ENCODE results near the gene SCN5A. TPM values are rescaled to one million over a fixed set of nuclear protein-coding genes. Genes with fewer than 3 reads are reported as not detected.

SCN5A gene
- total RNA-seq, 4 donors from 2014 or later = 0.42 to 1.3 (median 0.77) TPM

- no peak for DNase-seq (ENCODE audit: extremely low spot score)
- H3K4me3 ChIP-seq = no peak overlapping the region
- H3K27me3 ChIP-seq = no peaks in the 10 kb centered on the region
- intact Hi-C loops (cut with DNase I) = no loop called here
- no peaks in the 10 kb centered on the region for H3K9me3 ChIP-seq
- peaks cover 0 to 54% (median 34%) of the 10 kb centered on the region in 4 donors for H3K36me3 ChIP-seq
- no peak for TF ChIP-seq POLR2AphosphoS5 (IDR thresholded peaks at IDR 0.05)
- peaks cover 19 to 48% (median 36%) of the 10 kb centered on the region in 4 donors for H3K4me1 ChIP-seq
- WGBS = 39% methylated on average over 2 of the region's 2 CpGs
- H3K27ac ChIP-seq (replicated peaks in 1 of 4) = peak overlapping the region in 3 of 4 donors; percentile 26 to 62 (median 53)
Observed at GRCh38 chr3:38500688-38501417, 148.6 kb downstream of the SCN5A start.

Small RNA genes lying within 50 kb of the gene (small RNA-seq; reads per million reads assigned to genes)
- 0 reads per million in 3 donors for gene RF00019

Other genes with a start within 250 kb of the SCN5A start
- gene ACVR2B, start 195.8 kb downstream of the SCN5A start, total RNA-seq = 1 to 10 TPM; 3.8 to 9.8 (median 5.9) TPM
- gene EXOG, start 153.3 kb downstream of the SCN5A start, total RNA-seq = 10 to 100 TPM; 14.9 to 37.8 (median 30.8) TPM
- gene SCN10A, start 166.5 kb upstream of the SCN5A start, total RNA-seq = not detected